Stimulated activated CD8-positive, alpha-beta memory T cell treated with anti-CD3 and anti-CD28 coated beads, Interleukin-4, amount 100 ng/mL, for 24 hours (primary cell): ENCODE results near the gene WNT3A.
"Not testable (repeated sequence)": the region's sequence is repeated elsewhere in the genome, so short reads cannot be mapped to it uniquely, and the experiment has no call there.

Experiments used
- DNase-seq: peaks from one replicate; pipeline ENCODE4 v3.0.0-alpha.2; 2020; ENCODE audit warnings: low read depth

Gene WNT3A

GRCh38 chr1:228011721-228012311 lies 5.0 kb downstream of the WNT3A start:
- no peak for DNase-seq

- no peak for DNase-seq
Observed at GRCh38 chr1:228012555-228012954, 5.8 kb downstream of the WNT3A start.

- DNase-seq: no peak
Observed at GRCh38 chr1:228013131-228013934, 6.5 kb downstream of the WNT3A start.

- no peak for DNase-seq
Observed at GRCh38 chr1:228013935-228014930, 7.4 kb downstream of the WNT3A start.

GRCh38 chr1:228015276-228016180 lies 8.7 kb downstream of the WNT3A start:
- no peak for DNase-seq

GRCh38 chr1:228016181-228016510 lies 9.3 kb downstream of the WNT3A start:
- no peak for DNase-seq

- no peak for DNase-seq
Observed at GRCh38 chr1:228016653-228017355, 10.0 kb downstream of the WNT3A start.

GRCh38 chr1:228017356-228018124 lies 10.7 kb downstream of the WNT3A start:
- DNase-seq: no peak

- no peak for DNase-seq
Observed at GRCh38 chr1:228018125-228018398, 11.3 kb downstream of the WNT3A start.

- no peak for DNase-seq
Observed at GRCh38 chr1:228018961-228019721, 12.3 kb downstream of the WNT3A start.

GRCh38 chr1:228019722-228020083 lies 12.9 kb downstream of the WNT3A start:
- DNase-seq: not testable (repeated sequence)

- no peak for DNase-seq
Observed at GRCh38 chr1:228020686-228021354, 14.0 kb downstream of the WNT3A start.

- no peak for DNase-seq
Observed at GRCh38 chr1:228021355-228022030, 14.7 kb downstream of the WNT3A start.

- DNase-seq: no peak
Observed at GRCh38 chr1:228022571-228023293, 15.9 kb downstream of the WNT3A start.

- no peak for DNase-seq
Observed at GRCh38 chr1:228023294-228023639, 16.5 kb downstream of the WNT3A start.

- no peak for DNase-seq
Observed at GRCh38 chr1:228029281-228029680, 22.5 kb downstream of the WNT3A start.

- DNase-seq: no peak
Observed at GRCh38 chr1:228030451-228031201, 23.8 kb downstream of the WNT3A start.
